GM21515 (cell line): Measurements from ENCODE around the gene RBP5.
"Not testable (repeated sequence)": the region's sequence is repeated elsewhere in the genome, so short reads cannot be mapped to it uniquely, and the experiment has no call there.

Source experiments
- ATAC-seq: cut with Tn5 transposase; IDR thresholded peaks from one replicate; pipeline ENCODE4 v1.9.1; 2021; ENCODE audit not compliant: unreplicated experiment

RBP5 gene

DNA sequence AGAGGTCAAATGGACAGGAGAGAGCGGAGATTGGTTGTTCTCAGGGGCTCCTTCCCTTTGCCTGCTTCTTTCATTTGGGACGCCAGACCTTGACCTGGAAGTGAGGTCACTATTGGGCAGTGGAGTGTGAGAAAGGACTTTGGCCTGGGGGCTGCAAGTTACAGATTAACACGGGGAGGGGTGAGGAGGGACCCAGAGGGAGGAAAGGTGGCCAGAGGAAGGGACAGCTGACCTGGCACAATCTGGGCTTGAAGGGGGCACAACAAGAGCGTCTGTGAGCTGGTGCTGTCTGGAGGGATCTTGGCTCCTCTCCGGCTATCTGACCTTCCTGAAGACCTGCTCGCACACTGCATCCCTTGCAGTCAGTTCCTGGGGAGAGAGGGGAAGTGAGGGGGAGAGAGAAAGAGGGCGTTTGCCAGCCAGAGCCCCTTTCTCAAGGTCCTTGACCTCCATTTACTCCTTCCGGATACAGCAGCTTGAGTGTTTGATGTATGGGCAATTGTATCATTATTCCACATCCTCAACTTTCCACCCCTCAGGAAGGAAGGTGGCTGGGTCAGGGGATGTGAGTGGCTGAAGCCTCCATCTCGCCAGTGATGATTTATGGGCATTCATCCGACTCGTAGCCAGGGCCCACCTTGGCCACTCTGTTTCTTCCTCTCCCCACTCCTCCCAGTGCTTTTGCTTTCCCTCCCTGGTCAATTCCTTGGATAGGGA, 4.7 kb downstream of the RBP5 start:
- ATAC-seq, result no peak

DNA sequence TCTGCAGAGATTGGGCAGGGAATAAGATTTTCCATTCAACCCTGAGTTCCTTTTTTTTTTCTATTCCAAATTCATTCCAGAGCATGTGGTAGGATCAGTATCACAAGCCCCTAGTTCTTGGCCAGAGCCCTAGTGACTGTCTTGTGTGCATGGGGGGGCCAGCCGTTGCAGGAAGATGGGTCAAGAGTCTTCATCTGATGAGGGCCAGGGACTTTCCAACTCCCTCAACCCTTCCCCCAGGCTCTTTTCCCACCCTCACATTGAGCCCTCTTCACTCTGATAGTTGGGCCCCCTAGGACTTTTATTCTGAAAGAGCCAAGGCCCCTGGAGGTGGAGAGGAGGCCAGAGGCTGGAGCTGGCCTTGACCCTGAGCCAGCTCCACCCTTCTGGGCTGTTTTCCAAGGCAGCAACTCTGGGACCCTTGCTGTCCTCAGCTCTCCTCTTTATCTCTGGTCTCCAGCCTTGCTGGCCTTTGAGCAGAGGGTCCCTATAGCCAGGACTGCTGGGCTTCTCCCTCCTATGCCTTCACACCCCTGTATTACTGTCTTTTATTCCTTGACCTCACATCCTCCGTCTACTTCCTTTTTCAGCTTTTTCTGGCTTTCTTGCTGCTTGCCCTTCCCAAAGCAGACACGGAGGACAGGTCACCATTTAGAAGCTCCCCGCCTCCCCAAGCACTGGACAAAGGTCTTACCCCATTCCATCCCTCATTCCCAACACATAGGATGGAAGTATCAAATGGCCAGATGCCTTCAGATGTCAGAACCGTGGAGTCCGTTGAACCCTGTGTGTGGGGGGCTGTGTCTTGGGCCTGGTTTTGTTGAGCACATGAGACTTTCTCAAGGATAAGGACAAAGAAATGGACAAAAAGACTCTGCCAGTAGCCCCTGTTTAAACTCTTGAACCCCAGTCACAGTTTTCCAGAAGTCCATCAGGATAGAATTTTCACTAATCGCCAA, 5.6 kb downstream of the RBP5 start:
- ATAC-seq, result no peak

DNA sequence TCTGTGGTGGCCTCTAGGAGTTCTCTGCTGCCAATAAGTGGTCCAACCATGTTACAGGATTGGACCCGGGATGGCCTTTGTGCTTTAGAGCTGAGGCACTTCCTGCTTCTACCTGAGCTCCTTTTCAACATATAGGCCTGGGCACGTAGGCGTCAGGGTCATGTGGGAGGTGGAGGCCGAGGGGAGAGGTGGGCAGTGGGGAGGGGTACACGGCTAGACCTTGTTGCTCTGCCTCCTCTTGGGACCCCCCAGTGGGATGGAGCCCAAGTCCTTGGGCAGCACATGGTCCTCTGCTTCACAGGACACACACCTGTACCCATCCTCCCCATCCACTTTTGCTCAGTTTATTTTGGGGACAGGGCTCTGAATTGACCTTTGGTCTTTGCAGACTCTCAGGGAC, 7.4 kb downstream of the RBP5 start:
- ATAC-seq, result no peak

DNA sequence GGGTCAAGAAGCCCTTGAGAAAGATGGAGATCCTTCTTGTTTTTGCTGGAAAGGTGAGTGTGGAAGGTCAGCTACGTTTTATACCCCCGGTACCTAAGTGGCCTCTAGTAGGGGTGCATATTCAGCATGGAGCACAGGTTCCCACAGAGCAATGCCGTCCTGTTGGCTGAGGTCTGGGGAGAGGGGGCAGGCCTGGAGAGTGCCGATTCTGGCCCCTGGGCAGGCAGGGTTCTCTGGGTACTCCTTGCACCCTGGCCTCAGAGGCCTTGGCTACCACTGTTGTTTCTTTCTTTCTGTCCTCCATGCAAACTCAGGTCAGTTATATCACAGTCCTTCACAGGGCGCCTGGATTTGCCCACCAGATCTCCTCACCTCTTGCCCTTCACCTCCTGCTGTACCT, 8.5 kb downstream of the RBP5 start:
- ATAC-seq, result no peak

DNA sequence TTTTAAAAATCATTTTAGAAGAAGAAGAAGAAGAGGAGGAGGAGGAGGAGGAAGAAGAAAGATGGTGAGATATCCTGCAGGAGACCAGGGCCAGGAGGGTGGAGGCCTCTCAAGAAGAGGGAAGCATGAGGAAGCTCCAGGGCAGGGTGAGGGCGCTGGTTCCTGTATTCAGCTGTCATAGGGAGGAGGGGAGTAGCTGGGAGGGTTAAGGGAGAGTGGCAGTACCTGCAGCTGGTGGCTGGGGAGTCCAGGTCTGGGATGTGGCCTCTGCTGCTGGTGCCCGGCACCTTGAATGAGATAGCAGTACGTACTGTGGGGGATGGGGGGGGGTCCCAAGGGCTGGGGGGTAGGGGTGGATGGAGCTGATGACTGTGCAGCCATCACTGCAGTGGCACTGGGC, 9.8 kb downstream of the RBP5 start:
- no peak for ATAC-seq

GRCh38 chr12:7117670-7118069, 11.0 kb downstream of the RBP5 start:
- no peak for ATAC-seq

GRCh38 chr12:7116916-7117315, 11.8 kb downstream of the RBP5 start:
- no peak for ATAC-seq

DNA sequence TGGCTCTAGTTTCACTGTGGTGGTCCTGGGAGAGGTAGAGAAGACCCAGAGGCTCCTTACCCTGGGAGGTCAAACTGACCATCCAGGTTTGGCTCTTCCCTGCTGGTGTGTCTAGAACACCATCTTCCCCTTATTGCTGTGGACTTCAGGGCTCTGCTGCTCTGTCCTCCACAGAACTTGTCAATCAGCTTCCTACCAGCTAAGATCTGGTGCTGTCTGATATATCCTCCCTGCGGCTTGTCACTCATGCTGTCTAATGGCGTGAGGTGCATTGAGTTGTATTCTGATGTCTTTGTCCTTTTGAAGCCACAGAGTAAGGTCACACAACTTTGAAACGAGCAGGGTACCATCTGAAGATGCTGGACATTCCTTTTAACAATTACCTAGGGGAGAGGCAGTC, 12.5 kb downstream of the RBP5 start:
- no peak for ATAC-seq

DNA sequence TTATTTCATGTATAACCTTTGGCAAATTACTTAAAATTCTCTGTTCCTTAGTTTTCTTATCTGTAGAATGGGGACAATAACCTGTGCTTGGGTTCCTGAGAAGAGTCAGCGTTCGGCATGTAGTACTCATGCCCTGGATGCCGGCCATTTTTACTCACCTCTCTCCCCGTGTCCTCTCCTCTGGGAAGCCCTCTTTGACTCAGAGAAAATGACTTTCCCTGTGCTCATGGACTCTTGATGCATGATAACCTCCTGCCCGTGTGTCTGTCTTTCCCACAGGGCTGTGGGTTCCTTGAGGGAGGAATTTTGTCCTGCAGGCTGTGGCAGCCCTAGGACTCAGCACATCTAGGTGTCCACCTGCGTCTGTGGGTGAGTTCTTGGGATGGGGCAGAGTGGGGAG, 13.8 kb downstream of the RBP5 start:
- ATAC-seq, result no peak

DNA sequence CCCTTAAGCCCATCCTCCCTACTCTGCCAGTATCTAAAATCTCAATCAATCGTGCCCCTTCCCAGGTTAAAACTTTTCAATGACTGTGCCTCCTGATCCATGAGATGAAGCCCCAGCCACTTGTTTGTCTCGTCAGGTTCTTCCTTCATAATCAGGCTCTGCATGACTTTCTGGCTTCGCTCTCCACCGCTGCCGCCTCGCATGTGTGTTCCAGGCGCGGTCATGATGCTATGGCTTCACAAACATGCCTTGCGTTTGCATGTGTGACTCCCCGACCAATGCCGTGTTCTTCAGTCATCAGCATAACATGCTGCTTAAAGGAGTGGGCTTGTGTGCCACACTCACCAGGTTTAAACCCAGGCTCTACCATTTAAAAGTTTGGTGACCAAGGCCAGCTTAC, 14.7 kb downstream of the RBP5 start:
- no peak for ATAC-seq

DNA sequence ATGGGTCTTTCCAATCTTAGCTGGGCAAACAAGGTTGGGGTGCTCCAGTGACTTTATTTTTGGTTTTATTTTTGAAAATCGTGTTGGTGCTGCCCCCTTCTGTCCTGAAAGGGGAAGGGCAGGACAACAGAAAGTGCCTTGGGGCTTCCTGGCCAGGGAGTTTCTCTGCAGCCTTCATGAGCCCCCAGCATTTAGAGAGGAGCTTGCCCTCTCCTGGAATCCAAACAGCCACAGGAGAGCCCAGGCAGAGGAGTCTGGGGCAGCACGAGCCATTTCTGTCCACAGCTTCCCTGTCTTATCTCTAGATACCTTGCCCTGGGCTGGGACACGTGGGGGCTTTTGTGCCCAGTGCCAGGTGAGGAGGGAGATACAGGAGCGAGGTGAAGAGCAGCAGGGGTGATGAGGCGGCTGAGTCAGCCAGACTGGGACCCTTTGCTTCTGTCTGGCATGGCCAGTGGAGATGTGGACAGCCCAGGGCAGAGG, 15.3 kb downstream of the RBP5 start:
- ATAC-seq, result no peak

DNA sequence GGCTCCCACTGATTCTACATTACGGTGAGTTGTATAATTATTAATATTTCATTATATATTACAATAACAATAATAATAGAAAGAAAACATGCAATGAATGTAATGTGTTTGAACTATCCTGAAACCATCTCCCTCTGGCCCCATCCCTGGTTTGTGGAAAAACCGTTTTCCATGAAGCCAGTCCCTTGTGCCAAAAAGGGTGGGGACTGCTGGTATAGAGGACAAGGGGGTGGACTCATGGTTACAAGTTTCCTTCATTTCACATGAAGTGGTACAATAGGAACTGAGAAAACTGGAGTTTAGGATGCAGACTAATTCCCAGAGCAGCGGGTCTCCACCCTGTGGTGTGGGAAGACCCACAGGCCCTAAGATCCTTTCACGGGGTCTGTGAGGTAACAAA, 16.6 kb downstream of the RBP5 start:
- no peak for ATAC-seq

GRCh38 chr12:7110661-7111060, 18.0 kb downstream of the RBP5 start:
- no peak for ATAC-seq

GRCh38 chr12:7109572-7109920, 19.1 kb downstream of the RBP5 start:
- no peak for ATAC-seq

DNA sequence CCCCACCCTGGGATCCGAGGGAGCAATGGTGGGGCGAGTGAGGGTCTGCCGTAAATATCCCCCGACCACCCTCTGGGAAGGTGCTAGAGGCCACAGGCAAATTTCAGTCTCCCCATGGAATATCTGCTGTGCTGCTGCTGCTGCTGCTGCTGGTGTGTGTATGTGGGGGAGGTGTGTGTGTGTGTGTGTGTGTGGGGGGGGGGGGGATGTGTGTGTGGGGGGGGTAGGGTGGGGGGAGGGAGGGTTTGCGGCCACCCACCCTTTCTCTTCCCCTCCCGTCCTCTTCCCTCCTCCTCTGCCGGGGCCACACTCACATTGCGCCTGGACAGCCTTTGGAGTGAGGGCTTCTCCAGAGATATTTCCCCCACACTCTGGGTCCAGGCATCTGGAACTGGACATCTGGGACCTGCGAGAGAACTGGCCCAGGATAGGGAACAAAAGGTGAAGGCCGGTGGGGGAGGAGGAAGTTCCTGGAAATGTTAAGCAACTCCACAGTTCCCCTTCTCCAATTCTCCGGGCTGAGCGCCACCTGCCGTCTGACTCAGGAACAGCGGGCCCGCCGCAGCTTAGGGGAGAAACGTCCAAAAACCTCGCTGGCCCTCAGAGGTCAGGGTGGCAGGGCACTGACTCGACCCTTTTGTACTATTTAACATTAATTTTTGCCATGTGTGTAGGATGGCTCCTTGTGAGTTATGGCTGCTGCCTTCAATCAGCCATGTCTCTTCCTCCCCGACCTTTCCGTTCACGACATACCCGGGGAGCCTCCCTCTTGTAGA, 19.7 kb downstream of the RBP5 start, which contains the start of gene C1RL:
TSS of gene C1RL (minus strand) at position 419 of the 776 bp plus-strand sequence. CDS start at position 385, 34 bp downstream.
- no peak for ATAC-seq

DNA sequence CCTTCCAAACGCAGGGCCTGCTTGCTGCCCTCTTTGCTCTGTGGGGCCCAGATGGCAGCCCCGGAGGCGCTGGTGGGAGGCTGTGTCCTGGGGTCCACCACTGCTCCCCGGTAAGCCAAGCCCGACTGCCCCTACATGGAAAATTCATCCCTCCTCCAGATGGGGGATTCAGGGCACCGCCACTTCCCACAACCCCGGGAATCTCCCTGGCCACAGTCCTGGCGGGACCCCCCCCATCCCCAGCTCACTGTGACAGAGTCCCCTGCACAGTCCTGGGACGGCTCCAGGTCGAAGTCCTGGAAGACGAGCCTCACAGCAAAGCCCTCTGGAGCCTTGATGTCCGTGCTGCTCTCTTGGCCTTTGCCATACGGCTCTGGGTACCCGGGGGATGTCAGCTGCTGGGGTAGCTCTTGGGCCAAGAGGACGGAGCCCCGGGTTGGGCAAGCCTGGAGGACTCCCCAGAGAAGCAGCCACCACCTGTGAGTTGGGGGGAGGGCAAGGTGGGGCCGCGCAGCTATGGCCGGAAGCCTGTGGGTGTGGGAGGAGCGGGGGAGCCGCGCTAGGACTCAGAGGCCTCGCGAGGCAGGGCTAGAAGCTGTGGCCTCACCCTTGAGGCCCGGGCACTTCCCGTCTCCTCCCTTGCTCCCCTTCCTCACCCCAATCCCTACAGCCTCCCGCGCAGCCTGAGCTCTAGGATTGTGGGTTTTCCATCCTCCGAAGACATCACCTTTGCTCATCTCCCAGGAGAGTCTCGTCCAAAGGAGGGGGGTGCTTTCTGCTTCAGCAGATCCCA, 20.5 kb downstream of the RBP5 start:
- peak; percentile 84 for ATAC-seq

- no peak for ATAC-seq
Measured at GRCh38 chr12:7107636-7108002, 21.1 kb downstream of the RBP5 start.

- not testable (repeated sequence) for ATAC-seq
Measured at GRCh38 chr12:7107181-7107580, 21.5 kb downstream of the RBP5 start.

GRCh38 chr12:7106082-7106481, 22.6 kb downstream of the RBP5 start:
- no peak for ATAC-seq

DNA sequence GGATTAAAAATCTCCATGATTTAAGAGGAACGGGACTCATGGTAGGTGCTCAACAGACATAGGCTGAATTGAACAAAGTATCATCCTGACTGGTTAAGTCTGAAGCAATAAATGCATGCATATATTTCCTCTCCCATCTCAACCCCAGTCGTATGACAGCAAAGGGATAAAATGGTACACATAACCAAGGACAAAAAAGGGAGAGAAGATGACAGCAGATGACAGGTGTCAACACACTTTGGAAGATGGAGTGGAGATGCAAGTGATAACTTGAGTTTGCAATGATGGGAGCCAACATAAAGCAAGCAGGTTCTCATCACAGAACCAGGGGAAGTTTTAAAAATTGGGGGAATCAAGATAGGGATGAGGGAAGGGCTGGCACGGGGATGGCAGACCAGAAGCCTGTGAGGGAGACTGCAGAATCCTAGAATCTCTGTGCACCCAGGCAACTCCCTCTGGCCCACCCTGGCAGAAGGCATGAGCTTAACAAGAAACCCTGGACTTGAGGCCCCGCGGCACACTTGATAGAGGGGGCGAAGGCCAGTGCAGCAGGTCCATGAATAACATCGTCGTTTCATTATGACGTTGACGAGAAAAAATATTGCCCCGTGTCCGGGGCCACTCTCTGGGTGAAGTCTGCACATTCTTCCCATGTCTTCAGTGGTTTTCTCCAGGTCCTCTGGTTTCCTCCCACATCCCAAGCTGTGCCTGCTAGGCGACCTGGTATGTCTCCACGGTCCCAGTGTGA, 24.7 kb downstream of the RBP5 start:
- no peak for ATAC-seq
